B cell (primary cell): Measurements from ENCODE around the gene PCGF3. TPM values are rescaled to one million over a fixed set of nuclear protein-coding genes. Genes with fewer than 3 reads are reported as not detected.
A peak's percentile ranks its signal among the peaks of the same experiment; 100 is the strongest.

Source experiments
- ATAC-seq: fragments of 200-7000 bp; cut with Tn5 transposase; one replicate; pipeline ENCODE4 v1.10.0; 2021; ENCODE audit warnings: low read depth, mild to moderate bottlenecking, moderate number of reproducible peaks, moderate library complexity
- CTCF ChIA-PET: fragments of 350-600 bp; sonication (Branson Sonifier 250); formaldehyde crosslinking; loops from one replicate; lab custom pipeline; 2021; ENCODE audit warnings: antibody characterized with exemption, inconsistent platforms; lab: Charles Lee
- POLR2A ChIA-PET: fragments of 350-600 bp; sonication (Branson Sonifier 250); formaldehyde crosslinking; loops from one replicate; lab custom pipeline; 2021; ENCODE audit warnings: antibody characterized with exemption; lab: Charles Lee
- DNase-seq: peaks from one replicate; pipeline ENCODE4 v3.0.0; 2013
- H2AFZ ChIP-seq: 2 replicates; pipeline ENCODE4 v1.6.1; 2012; ENCODE audit warnings: mild to moderate bottlenecking, low read depth, low read length; ENCODE audit not compliant: insufficient read depth, poor library complexity, severe bottlenecking
- H3K27ac ChIP-seq, 2 donors: 1 replicate in 1 of 2; 2 replicates in 1 of 2; pipeline ENCODE4 v1.5.1; 2012 to 2013; ENCODE audit warnings: low read length in 2 of 2, mild to moderate bottlenecking in 2 of 2, moderate library complexity in 1 of 2
- H3K27me3 ChIP-seq, 4 experiments: fragments of 200-600 bp in 1 of 4; sonication (generic) in 1 of 4; replicated peaks in 1 of 4; 1 replicate in 2 of 4; 2 replicates in 2 of 4; pipeline versions ENCODE4 v1.6.1 to v1.7.0; 2013 to 2016; ENCODE audit warnings: low read length in 3 of 4, mild to moderate bottlenecking in 2 of 4, mixed read lengths in 1 of 4, moderate library complexity in 1 of 4; ENCODE audit not compliant: insufficient read depth in 4 of 4, control insufficient read depth in 3 of 4; ENCODE audit errors: control extremely low read depth in 1 of 4
- H3K36me3 ChIP-seq, 2 experiments: replicated peaks in 1 of 2; 1 replicate in 1 of 2; 2 replicates in 1 of 2; pipeline versions ENCODE4 v1.6.1 to v1.7.1; 2013; ENCODE audit warnings: low read length in 1 of 2; ENCODE audit not compliant: insufficient read depth in 2 of 2, control insufficient read depth in 1 of 2; ENCODE audit errors: control extremely low read depth in 1 of 2, extremely low read depth in 1 of 2
- H3K4me1 ChIP-seq, 2 donors: fragments of 200-600 bp in 1 of 2; sonication (generic) in 1 of 2; 1 replicate in 1 of 2; 2 replicates in 1 of 2; pipeline versions ENCODE4 v1.5.1 to v1.6.1; 2013 to 2017; ENCODE audit warnings: low read length in 2 of 2; ENCODE audit not compliant: control insufficient read depth in 2 of 2, insufficient read depth in 2 of 2
- H3K4me2 ChIP-seq: replicated peaks from 2 replicates; pipeline ENCODE3; 2012; ENCODE audit warnings: mild to moderate bottlenecking, low read depth, low read length; ENCODE audit not compliant: poor library complexity, severe bottlenecking
- H3K4me3 ChIP-seq, 5 experiments: fragments of 200-600 bp in 1 of 5; sonication (generic) in 1 of 5; 1 replicate in 3 of 5; 2 replicates in 2 of 5; pipeline versions ENCODE4 v1.5.1 to v1.7.0; 2011 to 2016; ENCODE audit warnings: low read length in 4 of 5, mild to moderate bottlenecking in 4 of 5, low read depth in 2 of 5, control low read depth in 1 of 5, moderate library complexity in 1 of 5; ENCODE audit not compliant: insufficient read depth in 1 of 5; ENCODE audit errors: control extremely low read depth in 1 of 5, extremely low read depth in 1 of 5
- H3K79me2 ChIP-seq: fragments of 200-600 bp; sonication (generic); one replicate; pipeline ENCODE4 v1.6.0; 2016; ENCODE audit warnings: low read length; ENCODE audit not compliant: control insufficient read depth, insufficient read depth
- H3K9ac ChIP-seq: fragments of 200-600 bp; sonication (generic); 2 replicates; pipeline ENCODE4 v1.6.1; 2017; ENCODE audit warnings: mild to moderate bottlenecking, low read length, moderate library complexity
- H3K9me3 ChIP-seq, 3 donors: one replicate each; pipeline versions ENCODE4 v1.6.1 to v1.7.1; 2013; ENCODE audit warnings: low read length in 2 of 3; ENCODE audit not compliant: control insufficient read depth in 2 of 3, insufficient read depth in 1 of 3; ENCODE audit errors: control extremely low read depth in 1 of 3
- H4K20me1 ChIP-seq: 2 replicates; pipeline ENCODE4 v1.6.0; 2012; ENCODE audit warnings: mild to moderate bottlenecking, low read length; ENCODE audit not compliant: insufficient read depth, control insufficient read depth, poor library complexity, severe bottlenecking
- H3K27ac Mint-ChIP-seq: one replicate; pipeline ENCODE4 v1.8.0; 2021; ENCODE audit warnings: mixed read lengths
- H3K27me3 Mint-ChIP-seq: one replicate; pipeline ENCODE4 v1.8.0; 2021; ENCODE audit warnings: mixed read lengths
- H3K4me1 Mint-ChIP-seq: one replicate; pipeline ENCODE4 v1.8.0; 2021; ENCODE audit warnings: mixed read lengths
- H3K4me3 Mint-ChIP-seq: one replicate; pipeline ENCODE4 v1.8.0; 2021; ENCODE audit warnings: mixed read lengths
- H3K9me3 Mint-ChIP-seq: one replicate; pipeline ENCODE4 v1.8.0; 2022; ENCODE audit warnings: mixed read lengths; ENCODE audit not compliant: insufficient read depth
- CTCF ChIP-seq: fragments of 200-600 bp; IDR thresholded peaks from one replicate; pipeline ENCODE4 v1.8.0; 2022; ENCODE audit warnings: antibody characterized with exemption, mild to moderate bottlenecking
- EZH2 ChIP-seq: IDR thresholded peaks from 2 replicates; pipeline ENCODE4 v1.6.1; 2012; ENCODE audit warnings: borderline replicate concordance, low read depth, mild to moderate bottlenecking, moderate library complexity, low read length; ENCODE audit not compliant: insufficient read depth, poor library complexity, severe bottlenecking
- WGBS: methylation state at CpG from one replicate; pipeline ENCODE4 v1.1.5; 2013; ENCODE audit warnings: missing lambda C conversion rate; ENCODE audit not compliant: insufficient coverage; 5-methylcytosine and 5-hydroxymethylcytosine counted together
- intact Hi-C: fragments of 100-400 bp; cut with micrococcal nuclease; formaldehyde crosslinking; loops from one replicate; pipeline ENCODE4 v1.10.0; 2022
- polyA plus RNA-seq: library from polyadenylated mRNA; depleted of rRNA; stranded (reverse); fragments of >200 nt; gene quantifications from 2 replicates; pipeline ENCODE4 v1.2.3, GENCODE V29; 2012
- total RNA-seq, 2 donors: library from RNA; stranded (reverse); fragments of 120-200 nt in 1 of 2; gene quantifications; 1 replicate in 1 of 2; 2 replicates in 1 of 2; pipeline versions ENCODE4 v1.2.3 to v1.2.4, GENCODE V29; 2013 to 2022

PCGF3 gene
- total and polyA plus RNA-seq, 2 donors (not counting 1 experiment from before 2014, with no cell fraction given): 65.7 to 90.3 TPM

GRCh38 chr4:699816-700580 is 5.6 kb upstream of the PCGF3 start:
- no peak for TF ChIP-seq EZH2
- no peak for TF ChIP-seq CTCF
- 91% methylated on average over 13 of the region's 27 CpGs for WGBS
- peaks cover 18 to 24% of the 10 kb centered on the region in 2 donors for H3K4me1 ChIP-seq
- ChIA-PET POLR2A (interaction anchor here (1.9 kb wide), 1 partner anchor 13 kb away, joined by 6 read pairs; no protein-coding TSS in a partner anchor), CTCF (interaction anchor here (0.7 to 3.1 kb wide), 3 partner anchors 16 to 287 kb away, joined by 3 to 13 read pairs (median 5); partner anchors contain the start of gene IDUA)
- H3K27ac ChIP-seq: peak overlapping the region; percentile 68 to 73
- H2AFZ ChIP-seq: peak overlapping the region; percentile 61
- DNase-seq (no peak), ATAC-seq (no peak)
- Mint-ChIP-seq H3K9me3 (no peaks in the 10 kb centered on the region), H3K27me3 (no peaks in the 10 kb centered on the region), H3K27ac (peak overlapping the region; percentile 80), H3K4me1 (peaks cover 22% of the 10 kb centered on the region), H3K4me3 (peak overlapping the region; percentile 77)
- H3K9ac ChIP-seq: no peak overlapping the region
- H3K9me3 ChIP-seq: no peaks in the 10 kb centered on the region
- H3K36me3 ChIP-seq: no peaks in the 10 kb centered on the region
- peaks cover 3% of the 10 kb centered on the region for H3K79me2 ChIP-seq
- H3K4me2 ChIP-seq: peak overlapping the region; percentile 62
- no peaks in the 10 kb centered on the region for H4K20me1 ChIP-seq
- intact Hi-C loops: loop anchor here (1.0 to 10.0 kb wide), 2 partner anchors 235 to 287 kb away; partner anchors contain the start of genes GAK, IDUA and TMEM175
- no peaks in the 10 kb centered on the region for H3K27me3 ChIP-seq
- H3K4me3 ChIP-seq: peak overlapping the region in 1 of 5 experiments; percentile 48
